ENCODE results near the gene ZMIZ2.

- TF ChIP-seq POLR2AphosphoS5 (IDR thresholded peaks at IDR 0.05) (no peak), CTCF (IDR thresholded peaks at IDR 0.05) (no peak), POLR2A (IDR thresholded peaks at IDR 0.05) (no peak)
Measured at GRCh38 chr7:44752822-44753221, 4.2 kb downstream of the ZMIZ2 start.

Measured in prostate gland (tissue), 2 donors.